Kidney (tissue), 14 donors: ENCODE results near the gene CAMK2B. TPM values are rescaled to one million over a fixed set of nuclear protein-coding genes. Genes with fewer than 3 reads are reported as not detected.
"Not testable (repeated sequence)": the region's sequence is repeated elsewhere in the genome, so short reads cannot be mapped to it uniquely, and the experiment has no call there.

Experiments
- DNase-seq, 5 donors: peaks; one replicate each; pipeline ENCODE4 v3.0.0-alpha.2; 2013 to 2020
- FAIRE-seq: peaks from 2 replicates; lab custom pipeline; 2012; peaks lifted over from hg19 to GRCh38; lab: Jason Lieb, UNC
- H3K27ac ChIP-seq, 2 donors: one replicate each; pipeline ENCODE4 v1.7.0; 2013; ENCODE audit warnings: low read depth in 2 of 2, low read length in 2 of 2, inconsistent platforms in 1 of 2
- H3K27me3 ChIP-seq: one replicate; pipeline ENCODE4 v1.7.1; 2013; ENCODE audit warnings: low read length, inconsistent platforms; ENCODE audit not compliant: control insufficient read depth, insufficient read depth
- H3K36me3 ChIP-seq, 3 donors: one replicate each; pipeline versions ENCODE4 v1.7.0 to v1.7.1; 2013; ENCODE audit warnings: low read length in 3 of 3, control low read depth in 1 of 3, inconsistent platforms in 1 of 3; ENCODE audit not compliant: insufficient read depth in 3 of 3, control insufficient read depth in 2 of 3
- H3K4me1 ChIP-seq, 3 donors: one replicate each; pipeline versions ENCODE4 v1.7.0 to v1.7.1; 2013; ENCODE audit warnings: low read length in 3 of 3, inconsistent platforms in 1 of 3, low read depth in 1 of 3; ENCODE audit not compliant: control insufficient read depth in 2 of 3, insufficient read depth in 2 of 3
- H3K4me3 ChIP-seq, 3 donors: one replicate each; pipeline versions ENCODE4 v1.7.0 to v1.8.1; 2013; ENCODE audit warnings: low read length in 3 of 3, control low read depth in 1 of 3, inconsistent platforms in 1 of 3
- H3K9ac ChIP-seq, 3 donors: one replicate each; pipeline versions ENCODE4 v1.7.0 to v1.7.1; 2013; ENCODE audit warnings: low read length in 3 of 3, control low read depth in 1 of 3, inconsistent platforms in 1 of 3
- H3K9me3 ChIP-seq, 3 donors: one replicate each; pipeline versions ENCODE4 v1.7.0 to v1.7.1; 2013; ENCODE audit warnings: low read length in 3 of 3, control low read depth in 1 of 3, inconsistent platforms in 1 of 3; ENCODE audit not compliant: control insufficient read depth in 2 of 3, insufficient read depth in 1 of 3
- CTCF ChIP-seq: IDR thresholded peaks from 3 replicates; pipeline ENCODE4 v1.5.1; 2012; ENCODE audit warnings: mild to moderate bottlenecking, moderate library complexity, borderline replicate concordance; ENCODE audit not compliant: insufficient read depth; ENCODE audit errors: extremely low read depth
- intact Hi-C: fragments of 100-400 bp; cut with DNase I; formaldehyde crosslinking; loops from one replicate; pipeline ENCODE4 v1.11.1; 2022
- polyA plus RNA-seq: library from polyadenylated mRNA; stranded (reverse); fragments of 350-450 nt; fragmentation: Illumina TruSeq; extraction: RNeasy Lipid Tissue Mini Kit (QIAGEN cat#74804); gene quantifications from one replicate; pipeline ENCODE4 v1.2.3, GENCODE V29; 2014; ENCODE audit warnings: low read depth, low replicate concordance; ENCODE audit not compliant: insufficient read depth
- total RNA-seq: library from RNA; stranded (reverse); fragmentation: NEBNext Ultra II Directional; extraction: Animal tissue kit (Norgen Biotek cat#: 25700); gene quantifications from one replicate; pipeline ENCODE4 v1.2.1, GENCODE V29; 2021
- donor health status: control.
- donor health status: control.
- donor health status: control.
- donor health status: control.
- donor health status: control.
- donor health status: DM: yes; HTN: yes; CAD: no.
- donor health status: Normal renal cell carcinoma (clear cell type).

Gene CAMK2B
- total and polyA plus RNA-seq, 2 donors from 2014 or later, result 1.1 to 3.2 TPM

GRCh38 chr7:44206008-44206407 is 119.4 kb downstream of the CAMK2B start:
- no peak for TF ChIP-seq CTCF
- FAIRE-seq (no peak), DNase-seq (peak in 1 of 5 donors; percentile 5)
- Histone ChIP-seq H3K27ac (no peak overlapping the region), H3K4me1 (peaks cover 0 to 2% (median 0%) of the 10 kb centered on the region in 3 donors), H3K4me3 (no peak overlapping the region), H3K9me3 (no peaks in the 10 kb centered on the region), H3K36me3 (peaks cover 11 to 63% (median 33%) of the 10 kb centered on the region in 3 donors), H3K9ac (no peak overlapping the region), H3K27me3 (no peaks in the 10 kb centered on the region)
- intact Hi-C loops, result no loop called here

GRCh38 chr7:44201813-44202212 is 123.6 kb downstream of the CAMK2B start:
- H3K27ac ChIP-seq, result no peak overlapping the region
- H3K36me3 ChIP-seq, result peaks cover 3 to 31% (median 10%) of the 10 kb centered on the region in 3 donors
- intact Hi-C loops, result no loop called here
- FAIRE-seq, result no peak
- H3K4me3 ChIP-seq, result peak overlapping the region; percentile 86 to 90 (median 86)
- TF ChIP-seq CTCF, result no peak
- no peaks in the 10 kb centered on the region for H3K9me3 ChIP-seq
- H3K9ac ChIP-seq, result peak overlapping the region in 2 of 3 donors; percentile 20 to 81
- peaks cover 0 to 2% (median 0%) of the 10 kb centered on the region in 3 donors for H3K4me1 ChIP-seq
- no peaks in the 10 kb centered on the region for H3K27me3 ChIP-seq
- DNase-seq, result no peak

DNA sequence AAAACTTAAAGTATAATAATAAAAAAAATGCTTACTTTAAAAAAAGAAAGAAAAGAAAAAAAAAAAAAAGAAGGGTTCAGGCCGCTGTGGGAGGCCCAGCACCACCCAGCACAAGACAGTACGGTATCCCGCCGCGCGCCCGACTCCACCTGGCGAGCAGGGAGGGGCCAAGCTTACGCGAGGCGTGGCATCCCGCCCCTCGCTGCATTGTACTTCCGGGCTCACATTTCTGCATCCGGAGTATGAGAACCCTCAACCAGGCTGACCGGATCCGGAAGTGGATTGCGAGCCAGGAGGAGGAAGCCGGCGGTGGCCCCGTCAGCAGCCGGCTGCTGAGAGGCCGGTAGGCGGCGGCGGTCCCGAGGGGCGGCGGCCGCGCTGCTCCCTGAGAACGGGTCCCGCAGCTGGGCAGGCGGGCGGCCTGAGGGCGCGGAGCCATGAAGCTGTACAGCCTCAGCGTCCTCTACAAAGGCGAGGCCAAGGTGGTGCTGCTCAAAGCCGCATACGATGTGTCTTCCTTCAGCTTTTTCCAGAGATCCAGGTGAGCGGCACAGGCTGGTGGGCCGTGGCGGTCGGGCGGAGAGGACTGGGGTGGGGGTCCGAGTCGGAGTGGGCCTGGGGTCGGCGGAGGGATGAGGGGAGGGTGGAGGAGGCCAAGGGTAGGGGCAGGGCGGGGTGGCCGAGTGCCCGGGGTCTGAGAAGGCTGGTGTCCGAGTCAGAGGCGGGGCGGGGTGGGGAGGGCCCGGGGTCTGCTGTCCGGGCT is 124.5 kb downstream of the CAMK2B start, which contains the start of gene YKT6:
Gene YKT6 (plus strand): TSS at position 280 of the 763 bp plus-strand sequence. CDS start 158 bp downstream, at position 438.
- FAIRE-seq, result peak; percentile 66
- Histone ChIP-seq H3K4me3 (peak within 1 kb of the TSS; percentile 86 to 90 (median 86)), H3K4me1 (peaks cover 0 to 2% (median 0%) of the 10 kb centered on the region in 3 donors), H3K9ac (peak within 1 kb of the TSS; percentile 54 to 81 (median 76)), H3K36me3 (peaks cover 3 to 22% (median 5%) of the 10 kb centered on the region in 3 donors), H3K27ac (peak within 1 kb of the TSS in 1 of 2 donors; percentile 22), H3K27me3 (no peaks in the 10 kb centered on the region), H3K9me3 (no peaks in the 10 kb centered on the region)
- TF ChIP-seq CTCF, result peak; percentile 40
- intact Hi-C loops, result no loop called here
- peak; percentile 96 to 98 (median 97) for DNase-seq

- peaks cover 3 to 14% (median 5%) of the 10 kb centered on the region in 3 donors for H3K36me3 ChIP-seq
- H3K4me3 ChIP-seq, DNase-seq, FAIRE-seq, H3K27ac ChIP-seq, H3K9ac ChIP-seq, H3K27me3 ChIP-seq, H3K9me3 ChIP-seq, intact Hi-C loops, H3K4me1 ChIP-seq: not testable (repeated sequence)
These were observed 125.2 kb downstream of the CAMK2B start for GRCh38 chr7:44200163-44200562.
